GM12878 (cell line): Measurements from ENCODE around the gene IDI1. TPM values are rescaled to one million over a fixed set of nuclear protein-coding genes. Genes with fewer than 3 reads are reported as not detected.

Experiments used
- ATAC-seq: fragments of 200-7000 bp; cut with Tn5 transposase; 3 replicates; pipeline ENCODE4 v1.9.1; 2020; ENCODE audit warnings: mild to moderate bottlenecking, moderate library complexity
- BruUV-seq: library from RNA; stranded (reverse); fragments of 400-500 nt; replicated peaks from 2 replicates; lab custom pipeline; 2021; lab: Mats Ljungman, UMichigan
- CTCF ChIA-PET: fragments of 300-600 bp; sonication (Branson Sonifier 250); formaldehyde crosslinking; extraction: SDS; loops from one replicate; lab custom pipeline; 2021; ENCODE audit warnings: inconsistent platforms; lab: Yijun Ruan, JAX
- POLR2A ChIA-PET: fragments of 350-600 bp; formaldehyde crosslinking; extraction: SDS; loops from one replicate; lab custom pipeline; 2021; ENCODE audit warnings: inconsistent platforms; lab: Charles Lee
- RAD21 ChIA-PET: fragments of 300-600 bp; sonication (Branson Sonifier 250); formaldehyde crosslinking; loops from one replicate; lab custom pipeline; 2023; ENCODE audit warnings: antibody characterized with exemption; ENCODE audit not compliant: unreplicated experiment; lab: Charles Lee
- SMC1A ChIA-PET: fragments of 300-600 bp; sonication (Branson Sonifier 250); formaldehyde crosslinking; loops from one replicate; lab custom pipeline; 2023; ENCODE audit not compliant: unreplicated experiment, uncharacterized antibody; lab: Charles Lee
- DNase-seq: peaks from one replicate; pipeline ENCODE4 v3.0.0-alpha.2; 2011; ENCODE audit warnings: low read depth, low spot score
- FAIRE-seq: peaks from 3 replicates; lab custom pipeline; 2011; peaks lifted over from hg19 to GRCh38; lab: Jason Lieb, UNC
- H2AFZ ChIP-seq: 2 replicates; pipeline ENCODE4 v1.6.0; 2011; ENCODE audit warnings: low read depth, low read length, control low read depth; ENCODE audit not compliant: control insufficient read depth
- H3K27ac ChIP-seq: 2 replicates; pipeline ENCODE4 v1.5.1; 2011; ENCODE audit warnings: control low read depth; ENCODE audit not compliant: control insufficient read depth, insufficient read depth
- H3K27me3 ChIP-seq, 2 experiments: replicated peaks in 1 of 2; 2 replicates each; pipeline versions ENCODE4 v1.6.0 to v1.6.1; 2011; ENCODE audit warnings: low read length in 1 of 2; ENCODE audit not compliant: control insufficient read depth in 2 of 2, insufficient read depth in 2 of 2
- H3K36me3 ChIP-seq, 2 experiments: 2 replicates each; pipeline ENCODE4 v1.5.1; 2011; ENCODE audit warnings: low read length in 1 of 2; ENCODE audit not compliant: control insufficient read depth in 2 of 2, insufficient read depth in 2 of 2
- H3K4me1 ChIP-seq: 2 replicates; pipeline ENCODE4 v1.6.1; 2011; ENCODE audit warnings: mild to moderate bottlenecking, low read length, moderate library complexity, mixed read lengths; ENCODE audit not compliant: control insufficient read depth, insufficient read depth
- H3K4me2 ChIP-seq: 2 replicates; pipeline ENCODE4 v1.6.0; 2011; ENCODE audit warnings: control low read depth; ENCODE audit not compliant: control insufficient read depth, insufficient read depth
- H3K4me3 ChIP-seq: fragments of 200-600 bp; sonication (generic); 2 replicates; pipeline ENCODE4 v1.5.1; 2016
- H3K79me2 ChIP-seq: 2 replicates; pipeline ENCODE4 v1.6.0; 2011; ENCODE audit warnings: low read length; ENCODE audit not compliant: control insufficient read depth, insufficient read depth
- H3K9ac ChIP-seq: 2 replicates; pipeline ENCODE4 v1.8.0; 2011; ENCODE audit warnings: low read length, control low read depth, mixed read lengths; ENCODE audit not compliant: control insufficient read depth, insufficient read depth
- H3K9me3 ChIP-seq: replicated peaks from 3 replicates; pipeline ENCODE4 v1.5.1; 2011; ENCODE audit warnings: mild to moderate bottlenecking, low read length; ENCODE audit not compliant: control insufficient read depth, insufficient read depth
- H4K20me1 ChIP-seq: 2 replicates; pipeline ENCODE4 v1.6.0; 2011; ENCODE audit not compliant: control insufficient read depth, insufficient read depth
- CBFB ChIP-seq: IDR thresholded peaks from 2 replicates; pipeline ENCODE4 v1.6.1; 2016; ENCODE audit warnings: antibody characterized with exemption, low read depth
- CHD4 ChIP-seq: fragments of 200-600 bp; sonication (generic); IDR thresholded peaks from 2 replicates; pipeline ENCODE4 v1.6.1; 2016; ENCODE audit warnings: mild to moderate bottlenecking
- EED ChIP-seq: sonication (generic); IDR thresholded peaks from 2 replicates; pipeline ENCODE4 v1.6.1; 2016; ENCODE audit warnings: antibody characterized with exemption, low read depth
- KAT2A ChIP-seq: conservative IDR thresholded peaks from 2 replicates; pipeline ENCODE4 v1.6.1; 2011; ENCODE audit warnings: low read depth, low read length; ENCODE audit not compliant: control insufficient read depth
- MEF2A ChIP-seq: IDR thresholded peaks from 2 replicates; pipeline ENCODE4 v1.6.1; 2011; ENCODE audit warnings: low read depth, mild to moderate bottlenecking, low read length, moderate library complexity; ENCODE audit not compliant: insufficient read depth
- POLR2A ChIP-seq: IDR thresholded peaks from 2 replicates; pipeline ENCODE4 v1.6.1; 2011; ENCODE audit warnings: low read depth, mild to moderate bottlenecking, low read length
- RCOR1 ChIP-seq: conservative IDR thresholded peaks from 2 replicates; pipeline ENCODE4 v1.6.1; 2012; ENCODE audit warnings: low read depth, low read length, improper control_type of control experiment
- SP1 ChIP-seq: IDR thresholded peaks from one replicate; pipeline ENCODE4 v1.6.1; 2011; ENCODE audit warnings: low read depth, low read length
- SUZ12 ChIP-seq: fragments of 200-600 bp; sonication (generic); IDR thresholded peaks from one replicate; pipeline ENCODE4 v1.6.1; 2018; ENCODE audit warnings: antibody characterized with exemption, mild to moderate bottlenecking; ENCODE audit not compliant: unreplicated experiment
- ZZZ3 ChIP-seq: IDR thresholded peaks from 2 replicates; pipeline ENCODE4 v1.6.1; 2011; ENCODE audit warnings: low read depth; ENCODE audit not compliant: control insufficient read depth, insufficient read length
- WGBS: methylation state at CpG from one replicate; pipeline ENCODE4 v1.1.6; 2016; ENCODE audit warnings: low lambda C conversion rate; ENCODE audit not compliant: insufficient replicate concordance, insufficient coverage; ENCODE audit errors: missing lambda C conversion rate; 5-methylcytosine and 5-hydroxymethylcytosine counted together
- in situ Hi-C: fragments of 300-500 bp; cut with MboI; formaldehyde crosslinking; loops from 9 replicates; pipeline ENCODE4 v1.14.3; 2018; ENCODE audit warnings: mixed read lengths
- intact Hi-C: fragments of 100-400 bp; cut with micrococcal nuclease; formaldehyde crosslinking; loops from one replicate; pipeline ENCODE4 v1.14.2; 2022; ENCODE audit not compliant: unreplicated experiment
- polyA plus RNA-seq, 11 experiments: library from polyadenylated mRNA; depleted of rRNA in 4 of 11; unstranded in 6 of 11; stranded (reverse) in 5 of 11; fragments of >200 nt; fragmentation: Nextera tagmentation in 4 of 11; fragmentation: Illumina TruSeq in 1 of 11; extraction: Ambion mirVana in 4 of 11; extraction: Trizol in 1 of 11; gene quantifications; 1 replicate in 1 of 11; 2 replicates in 10 of 11; pipeline versions ENCODE4 v1.2.1 to v1.2.3, GENCODE V29; 2011 to 2016; ENCODE audit warnings: inconsistent platforms in 2 of 11, missing spikeins in 2 of 11, low read depth in 1 of 11
- total RNA-seq, 4 experiments: library from RNA; depleted of rRNA in 3 of 4; stranded (reverse); fragments of >200 nt in 3 of 4; fragmentation: Illumina TruSeq in 1 of 4; extraction: Trizol in 1 of 4; gene quantifications; 2 replicates each; pipeline versions ENCODE4 v1.2.1 to v1.2.3, GENCODE V29; 2013 to 2021
- TF ChIP-seq, protein P1 (sequence below): IDR thresholded peaks from 2 replicates; pipeline ENCODE4 v1.6.1; 2011; ENCODE audit warnings: borderline replicate concordance, low read depth, mild to moderate bottlenecking, moderate library complexity, low read length; ENCODE audit not compliant: insufficient read depth, poor library complexity, severe bottlenecking
- TF ChIP-seq, protein P2 (sequence below): IDR thresholded peaks from 2 replicates; pipeline ENCODE4 v1.6.1; 2012; ENCODE audit warnings: low read depth, low read length, improper control_type of control experiment
- TF ChIP-seq, protein P3 (sequence below): IDR thresholded peaks from 2 replicates; pipeline ENCODE4 v1.6.1; 2012; ENCODE audit warnings: low read length, inconsistent platforms
- TF ChIP-seq, protein P4 (sequence below): fragments of 450-650 bp; IDR thresholded peaks from 2 replicates; pipeline ENCODE4 v1.6.1; 2017; ENCODE audit warnings: antibody characterized with exemption, mild to moderate bottlenecking, moderate library complexity
- TF ChIP-seq, protein P5 (sequence below): IDR thresholded peaks from 2 replicates; pipeline ENCODE4 v1.6.1; 2011; ENCODE audit warnings: mild to moderate bottlenecking, low read depth, low read length, moderate library complexity; ENCODE audit not compliant: insufficient replicate concordance

The IDI1 gene
- total and polyA plus RNA-seq, 10 of the 15 experiments (the other 5 are each of a cell fraction or from before 2014, with no cell fraction given) = 85.5 to 223 (median 157) TPM

DNA sequence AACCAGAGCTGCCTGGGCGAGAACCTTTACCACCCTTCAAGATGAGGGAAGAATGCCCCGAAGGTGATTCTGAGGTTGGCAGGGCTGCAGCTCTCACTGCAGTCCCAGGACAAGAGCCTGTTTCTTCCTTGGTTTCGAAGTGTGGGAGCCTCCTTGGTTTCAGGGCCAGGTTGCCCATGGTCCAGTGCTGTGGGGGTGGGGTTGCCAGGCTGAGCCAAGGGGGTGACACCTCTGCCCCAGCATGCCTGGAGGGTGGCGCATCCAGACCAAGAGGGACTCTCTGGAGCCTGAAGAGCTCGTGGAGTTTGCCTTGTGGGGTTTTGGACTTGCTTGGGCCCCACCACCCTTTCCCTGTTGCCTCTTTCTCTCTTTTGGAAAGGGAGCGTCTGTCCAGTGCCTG lies 48.5 kb upstream of the IDI1 start (continued):
- TF ChIP-seq, protein P1, sequence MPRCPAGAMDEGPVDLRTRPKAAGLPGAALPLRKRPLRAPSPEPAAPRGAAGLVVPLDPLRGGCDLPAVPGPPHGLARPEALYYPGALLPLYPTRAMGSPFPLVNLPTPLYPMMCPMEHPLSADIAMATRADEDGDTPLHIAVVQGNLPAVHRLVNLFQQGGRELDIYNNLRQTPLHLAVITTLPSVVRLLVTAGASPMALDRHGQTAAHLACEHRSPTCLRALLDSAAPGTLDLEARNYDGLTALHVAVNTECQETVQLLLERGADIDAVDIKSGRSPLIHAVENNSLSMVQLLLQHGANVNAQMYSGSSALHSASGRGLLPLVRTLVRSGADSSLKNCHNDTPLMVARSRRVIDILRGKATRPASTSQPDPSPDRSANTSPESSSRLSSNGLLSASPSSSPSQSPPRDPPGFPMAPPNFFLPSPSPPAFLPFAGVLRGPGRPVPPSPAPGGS = no peak
- TF ChIP-seq SUZ12 (no peak), MEF2A (no peak)
- TF ChIP-seq, protein P2, sequence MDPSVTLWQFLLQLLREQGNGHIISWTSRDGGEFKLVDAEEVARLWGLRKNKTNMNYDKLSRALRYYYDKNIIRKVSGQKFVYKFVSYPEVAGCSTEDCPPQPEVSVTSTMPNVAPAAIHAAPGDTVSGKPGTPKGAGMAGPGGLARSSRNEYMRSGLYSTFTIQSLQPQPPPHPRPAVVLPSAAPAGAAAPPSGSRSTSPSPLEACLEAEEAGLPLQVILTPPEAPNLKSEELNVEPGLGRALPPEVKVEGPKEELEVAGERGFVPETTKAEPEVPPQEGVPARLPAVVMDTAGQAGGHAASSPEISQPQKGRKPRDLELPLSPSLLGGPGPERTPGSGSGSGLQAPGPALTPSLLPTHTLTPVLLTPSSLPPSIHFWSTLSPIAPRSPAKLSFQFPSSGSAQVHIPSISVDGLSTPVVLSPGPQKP = no peak

DNA sequence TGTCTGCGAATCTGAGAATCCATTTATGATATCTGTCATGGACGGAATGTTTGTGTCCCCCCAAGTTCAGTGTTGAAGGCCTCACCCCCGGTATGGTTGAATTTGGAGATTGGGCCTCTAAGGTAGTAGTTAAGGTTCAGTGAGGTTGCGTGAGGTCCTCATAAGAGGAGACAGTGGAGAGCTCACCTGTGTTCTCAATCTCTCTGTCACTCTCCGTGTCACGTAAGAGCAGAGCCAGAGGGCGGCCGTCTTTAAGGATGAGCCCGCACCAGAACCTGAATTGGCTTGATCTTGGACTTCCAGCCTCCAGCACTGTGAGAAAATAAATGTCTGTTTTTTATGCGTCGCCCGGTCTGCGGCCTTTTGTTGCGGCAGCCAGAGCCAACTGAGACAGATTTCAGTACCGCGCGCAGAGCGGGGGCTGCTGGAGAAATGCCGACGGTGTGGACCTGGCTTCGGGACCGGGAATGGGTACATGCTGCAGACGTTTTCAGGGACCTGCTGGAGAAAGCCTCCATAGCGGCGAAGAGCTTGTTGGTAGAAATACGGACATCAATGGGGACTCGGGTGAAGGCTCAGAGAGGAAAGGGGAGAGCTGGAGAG lies 47.5 kb upstream of the IDI1 start:
- ChIA-PET RAD21 (no interaction called here), CTCF (no interaction called here), POLR2A (no interaction called here), SMC1A (no interaction called here)
- Histone ChIP-seq H3K4me3 (no peak overlapping the region), H3K27me3 (no peaks in the 10 kb centered on the region), H3K9ac (no peak overlapping the region), H3K27ac (no peak overlapping the region), H3K79me2 (no peaks in the 10 kb centered on the region), H3K4me1 (peaks cover 7% of the 10 kb centered on the region; the same call in 1 of the 2 replicates), H3K36me3 (peaks cover 14 to 25% of the 10 kb centered on the region in 2 experiments; a peak in 3 of 4 replicates), H2AFZ (no peak overlapping the region), H4K20me1 (no peaks in the 10 kb centered on the region), H3K4me2 (no peak overlapping the region), H3K9me3 (no peaks in the 10 kb centered on the region)
- no TSS peak for BruUV-seq
- FAIRE-seq (no peak), ATAC-seq (no peak), DNase-seq (no peak)
- in situ Hi-C loops = no loop called here
- TF ChIP-seq, protein P3, sequence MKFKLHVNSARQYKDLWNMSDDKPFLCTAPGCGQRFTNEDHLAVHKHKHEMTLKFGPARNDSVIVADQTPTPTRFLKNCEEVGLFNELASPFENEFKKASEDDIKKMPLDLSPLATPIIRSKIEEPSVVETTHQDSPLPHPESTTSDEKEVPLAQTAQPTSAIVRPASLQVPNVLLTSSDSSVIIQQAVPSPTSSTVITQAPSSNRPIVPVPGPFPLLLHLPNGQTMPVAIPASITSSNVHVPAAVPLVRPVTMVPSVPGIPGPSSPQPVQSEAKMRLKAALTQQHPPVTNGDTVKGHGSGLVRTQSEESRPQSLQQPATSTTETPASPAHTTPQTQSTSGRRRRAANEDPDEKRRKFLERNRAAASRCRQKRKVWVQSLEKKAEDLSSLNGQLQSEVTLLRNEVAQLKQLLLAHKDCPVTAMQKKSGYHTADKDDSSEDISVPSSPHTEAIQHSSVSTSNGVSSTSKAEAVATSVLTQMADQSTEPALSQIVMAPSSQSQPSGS = no peak
- TF ChIP-seq POLR2A (no peak), SP1 (no peak), MEF2A (no peak), CBFB (no peak), KAT2A (no peak), EED (no peak), CHD4 (no peak), RCOR1 (no peak), ZZZ3 (no peak)
- TF ChIP-seq, protein P4, sequence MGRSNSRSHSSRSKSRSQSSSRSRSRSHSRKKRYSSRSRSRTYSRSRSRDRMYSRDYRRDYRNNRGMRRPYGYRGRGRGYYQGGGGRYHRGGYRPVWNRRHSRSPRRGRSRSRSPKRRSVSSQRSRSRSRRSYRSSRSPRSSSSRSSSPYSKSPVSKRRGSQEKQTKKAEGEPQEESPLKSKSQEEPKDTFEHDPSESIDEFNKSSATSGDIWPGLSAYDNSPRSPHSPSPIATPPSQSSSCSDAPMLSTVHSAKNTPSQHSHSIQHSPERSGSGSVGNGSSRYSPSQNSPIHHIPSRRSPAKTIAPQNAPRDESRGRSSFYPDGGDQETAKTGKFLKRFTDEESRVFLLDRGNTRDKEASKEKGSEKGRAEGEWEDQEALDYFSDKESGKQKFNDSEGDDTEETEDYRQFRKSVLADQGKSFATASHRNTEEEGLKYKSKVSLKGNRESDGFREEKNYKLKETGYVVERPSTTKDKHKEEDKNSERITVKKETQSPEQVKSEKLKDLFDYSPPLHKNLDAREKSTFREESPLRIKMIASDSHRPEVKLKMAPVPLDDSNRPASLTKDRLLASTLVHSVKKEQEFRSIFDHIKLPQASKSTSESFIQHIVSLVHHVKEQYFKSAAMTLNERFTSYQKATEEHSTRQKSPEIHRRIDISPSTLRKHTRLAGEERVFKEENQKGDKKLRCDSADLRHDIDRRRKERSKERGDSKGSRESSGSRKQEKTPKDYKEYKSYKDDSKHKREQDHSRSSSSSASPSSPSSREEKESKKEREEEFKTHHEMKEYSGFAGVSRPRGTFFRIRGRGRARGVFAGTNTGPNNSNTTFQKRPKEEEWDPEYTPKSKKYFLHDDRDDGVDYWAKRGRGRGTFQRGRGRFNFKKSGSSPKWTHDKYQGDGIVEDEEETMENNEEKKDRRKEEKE = no peak
- TF ChIP-seq, protein P5, sequence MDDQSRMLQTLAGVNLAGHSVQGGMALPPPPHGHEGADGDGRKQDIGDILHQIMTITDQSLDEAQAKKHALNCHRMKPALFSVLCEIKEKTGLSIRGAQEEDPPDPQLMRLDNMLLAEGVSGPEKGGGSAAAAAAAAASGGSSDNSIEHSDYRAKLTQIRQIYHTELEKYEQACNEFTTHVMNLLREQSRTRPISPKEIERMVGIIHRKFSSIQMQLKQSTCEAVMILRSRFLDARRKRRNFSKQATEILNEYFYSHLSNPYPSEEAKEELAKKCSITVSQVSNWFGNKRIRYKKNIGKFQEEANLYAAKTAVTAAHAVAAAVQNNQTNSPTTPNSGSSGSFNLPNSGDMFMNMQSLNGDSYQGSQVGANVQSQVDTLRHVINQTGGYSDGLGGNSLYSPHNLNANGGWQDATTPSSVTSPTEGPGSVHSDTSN = no peak
- WGBS = 95% methylated on average over 27 of the region's 27 CpGs
- intact Hi-C loops = no loop called here
